IgD-negative memory B cell (primary cell): ENCODE measurements around the gene NOS2. TPM values are rescaled to one million over a fixed set of nuclear protein-coding genes. Genes with fewer than 3 reads are reported as not detected.
"Not testable (repeated sequence)": the region's sequence is repeated elsewhere in the genome, so short reads cannot be mapped to it uniquely, and the experiment has no call there.

Experiments
- H3K27ac Mint-ChIP-seq, 3 donors: one replicate each; pipeline ENCODE4 v1.8.0; 2020 to 2022; ENCODE audit warnings: mild to moderate bottlenecking in 3 of 3, mixed read lengths in 3 of 3, moderate library complexity in 1 of 3
- H3K27me3 Mint-ChIP-seq: one replicate; pipeline ENCODE4 v1.8.0; 2021; ENCODE audit warnings: mixed read lengths
- H3K36me3 Mint-ChIP-seq: one replicate; pipeline ENCODE4 v1.8.0; 2020; ENCODE audit warnings: mild to moderate bottlenecking, mixed read lengths
- H3K4me1 Mint-ChIP-seq, 3 donors: one replicate each; pipeline ENCODE4 v1.8.0; 2020 to 2022; ENCODE audit warnings: mixed read lengths in 3 of 3, mild to moderate bottlenecking in 1 of 3
- H3K4me3 Mint-ChIP-seq, 4 donors: one replicate each; pipeline ENCODE4 v1.8.0; 2020 to 2022; ENCODE audit warnings: mild to moderate bottlenecking in 4 of 4, mixed read lengths in 4 of 4, moderate library complexity in 3 of 4
- H3K9me3 Mint-ChIP-seq, 3 donors: one replicate each; pipeline ENCODE4 v1.8.0; 2020 to 2021; ENCODE audit warnings: mixed read lengths in 3 of 3, mild to moderate bottlenecking in 1 of 3
- polyA plus RNA-seq: library from polyadenylated mRNA; unstranded; fragments of 300-500 nt; fragmentation: Illumina TruSeq; gene quantifications from one replicate; pipeline ENCODE4 v1.2.3, GENCODE V29; 2021

The NOS2 gene
- polyA plus RNA-seq, 1 donor from 2014 or later, result 0.21 TPM

DNA sequence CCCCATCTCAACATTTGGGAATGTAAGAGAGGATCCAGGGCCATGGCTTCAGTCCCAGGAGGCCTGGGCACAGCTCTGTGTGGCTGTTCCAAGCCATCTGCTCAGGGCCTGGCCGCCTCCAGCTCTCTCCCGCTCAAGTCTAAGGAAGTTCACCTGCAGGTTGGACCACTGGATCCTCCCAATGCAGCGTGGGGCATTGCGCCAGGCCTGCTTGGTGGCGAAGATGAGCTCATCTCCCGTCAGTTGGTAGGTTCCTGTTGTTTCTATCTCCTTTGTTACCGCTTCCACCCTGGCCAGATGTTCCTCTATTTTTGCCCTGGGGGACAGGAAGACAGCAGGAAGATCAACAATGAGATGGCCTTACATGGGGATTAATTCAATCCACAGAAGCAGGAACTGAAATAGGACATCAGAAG, 17.5 kb downstream of the NOS2 start:
- Mint-ChIP-seq H3K4me1 (peaks cover 0 to 2% (median 0%) of the 10 kb centered on the region in 3 donors), H3K9me3 (no peaks in the 10 kb centered on the region), H3K4me3 (no peak overlapping the region), H3K27ac (no peak overlapping the region), H3K27me3 (peaks cover 5% of the 10 kb centered on the region), H3K36me3 (no peaks in the 10 kb centered on the region)

DNA sequence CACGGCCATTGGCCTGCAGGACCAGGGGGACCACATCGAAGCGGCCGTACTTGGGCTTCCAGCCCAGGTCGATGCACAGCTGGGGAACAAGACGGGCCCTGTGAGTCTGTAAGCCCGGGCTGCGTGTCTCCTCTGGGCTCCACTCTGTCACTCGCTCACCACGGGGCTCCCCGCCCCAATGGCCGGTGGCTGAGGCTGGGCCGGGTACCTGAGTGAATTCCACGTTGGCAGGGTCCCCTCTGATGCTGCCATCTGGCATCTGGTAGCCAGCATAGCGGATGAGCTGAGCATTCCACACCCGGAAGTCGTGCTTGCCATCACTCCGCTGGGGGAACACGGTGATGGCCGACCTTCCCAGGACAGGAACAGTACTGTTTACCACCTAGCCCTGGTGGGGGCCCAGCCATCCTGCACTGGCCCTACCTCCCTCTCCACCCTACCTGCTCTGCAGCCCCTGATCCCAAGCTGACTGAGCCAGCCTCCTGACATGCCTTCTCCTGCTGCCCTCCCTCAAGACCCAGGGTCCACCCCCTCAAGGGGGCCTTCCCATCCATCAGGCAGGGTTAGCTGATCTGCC, 19.4 kb downstream of the NOS2 start:
- H3K9me3 Mint-ChIP-seq, result no peaks in the 10 kb centered on the region
- no peak overlapping the region for H3K4me3 Mint-ChIP-seq
- peaks cover 0 to 2% (median 0%) of the 10 kb centered on the region in 3 donors for H3K4me1 Mint-ChIP-seq
- H3K36me3 Mint-ChIP-seq, result no peaks in the 10 kb centered on the region
- H3K27ac Mint-ChIP-seq, result no peak overlapping the region
- H3K27me3 Mint-ChIP-seq, result peaks cover 4% of the 10 kb centered on the region

DNA sequence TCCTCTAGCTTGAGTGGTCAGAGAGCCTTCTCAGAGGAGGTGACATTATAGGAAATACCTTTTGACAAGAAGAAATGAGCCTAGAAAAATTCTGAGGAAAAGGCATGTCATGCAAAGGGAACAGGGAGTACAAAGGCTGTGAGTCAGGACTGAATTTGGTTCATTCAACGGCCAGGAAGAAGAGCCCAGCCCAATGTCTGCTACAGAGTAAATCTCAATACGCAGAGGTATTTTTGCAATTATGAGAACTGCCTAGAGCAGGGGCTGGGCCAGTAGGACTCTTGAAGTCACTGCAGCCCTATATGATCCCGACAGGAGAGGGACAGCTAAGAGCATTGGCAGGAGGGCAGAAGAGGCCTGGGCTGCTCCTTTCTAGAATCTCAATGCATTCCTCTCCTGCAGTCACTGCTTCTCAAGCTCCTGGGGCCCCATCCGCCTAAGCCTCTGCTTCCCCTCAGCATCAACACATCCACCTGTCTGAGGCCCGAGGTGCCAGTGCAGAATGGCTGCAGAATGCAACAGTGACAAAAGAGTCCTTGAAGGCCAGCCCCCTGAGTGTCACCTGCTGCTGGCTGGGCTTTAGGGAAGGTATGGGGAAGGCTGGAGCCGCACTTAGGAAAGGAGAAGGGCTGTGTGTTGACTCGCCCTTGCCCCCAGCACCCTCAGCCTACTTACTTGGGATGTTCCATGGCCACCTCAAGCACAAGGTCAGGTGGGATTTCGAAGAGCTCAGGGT, 20.1 kb downstream of the NOS2 start:
- H3K27ac Mint-ChIP-seq, result no peak overlapping the region
- H3K27me3 Mint-ChIP-seq, result peaks cover 4% of the 10 kb centered on the region
- peaks cover 0 to 4% (median 0%) of the 10 kb centered on the region in 3 donors for H3K4me1 Mint-ChIP-seq
- no peaks in the 10 kb centered on the region for H3K9me3 Mint-ChIP-seq
- H3K36me3 Mint-ChIP-seq, result no peaks in the 10 kb centered on the region
- H3K4me3 Mint-ChIP-seq, result no peak overlapping the region

DNA sequence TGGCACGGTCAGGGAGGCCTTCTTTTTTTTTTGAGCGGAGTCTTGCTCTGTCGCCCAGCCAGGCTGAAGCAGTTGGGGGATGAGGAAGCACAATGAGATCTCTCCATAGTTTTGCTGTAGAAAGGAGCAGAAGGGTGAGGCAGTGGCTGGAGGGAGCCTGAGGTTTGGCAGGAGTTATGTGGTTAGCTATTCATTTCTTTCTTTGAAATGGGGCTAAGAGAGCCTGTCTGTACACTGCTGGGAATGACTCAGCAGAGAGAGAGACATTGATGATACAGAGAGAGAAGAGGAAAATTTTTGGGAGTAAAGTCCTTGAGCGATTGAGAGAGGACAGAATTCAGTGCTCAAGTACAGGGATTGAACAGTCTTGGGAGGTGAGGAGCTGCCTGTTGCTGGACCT, 22.1 kb downstream of the NOS2 start:
- no peak overlapping the region for H3K27ac Mint-ChIP-seq
- no peaks in the 10 kb centered on the region for H3K9me3 Mint-ChIP-seq
- no peaks in the 10 kb centered on the region for H3K36me3 Mint-ChIP-seq
- peaks cover 0 to 4% (median 0%) of the 10 kb centered on the region in 3 donors for H3K4me1 Mint-ChIP-seq
- H3K27me3 Mint-ChIP-seq, result no peaks in the 10 kb centered on the region
- H3K4me3 Mint-ChIP-seq, result no peak overlapping the region

DNA sequence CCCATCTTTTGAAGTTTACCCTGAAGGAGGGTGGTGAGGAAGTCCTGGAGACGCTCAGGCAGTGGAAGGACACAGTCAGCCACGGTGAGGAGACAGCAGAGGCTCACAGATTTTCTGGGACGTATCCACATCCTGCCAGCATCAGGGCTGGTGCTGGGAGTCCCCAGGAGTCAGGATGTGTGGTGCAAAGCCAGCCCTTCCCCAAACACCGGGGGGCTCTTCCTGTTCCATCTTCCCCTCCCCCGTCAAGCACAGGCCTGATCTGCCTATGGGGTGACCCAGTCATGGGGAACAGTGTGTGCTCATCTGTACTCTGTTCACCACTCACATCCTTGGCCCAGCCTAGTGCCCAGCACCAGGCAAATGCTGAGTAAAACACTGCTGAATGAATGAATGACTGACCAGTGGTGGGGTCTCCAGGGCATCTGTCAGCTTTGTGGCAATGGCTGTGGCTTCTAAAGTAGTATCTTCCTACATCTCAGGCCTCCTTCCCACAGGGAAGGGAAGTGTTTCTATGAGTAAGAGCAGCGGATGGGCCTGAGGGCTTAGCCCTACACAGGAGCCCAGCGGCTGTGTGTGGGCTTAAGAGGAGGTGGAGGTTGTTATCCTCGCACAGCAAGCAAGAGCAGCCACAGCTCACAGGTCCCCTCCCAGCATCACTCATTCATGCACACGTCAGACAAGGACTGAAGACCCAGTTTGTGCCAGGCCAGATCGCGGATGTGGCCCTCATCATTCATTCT, 23.3 kb downstream of the NOS2 start:
- Mint-ChIP-seq H3K4me3 (no peak overlapping the region), H3K27me3 (no peaks in the 10 kb centered on the region), H3K4me1 (peaks cover 0 to 4% (median 0%) of the 10 kb centered on the region in 3 donors), H3K27ac (no peak overlapping the region), H3K36me3 (no peaks in the 10 kb centered on the region), H3K9me3 (no peaks in the 10 kb centered on the region)

DNA sequence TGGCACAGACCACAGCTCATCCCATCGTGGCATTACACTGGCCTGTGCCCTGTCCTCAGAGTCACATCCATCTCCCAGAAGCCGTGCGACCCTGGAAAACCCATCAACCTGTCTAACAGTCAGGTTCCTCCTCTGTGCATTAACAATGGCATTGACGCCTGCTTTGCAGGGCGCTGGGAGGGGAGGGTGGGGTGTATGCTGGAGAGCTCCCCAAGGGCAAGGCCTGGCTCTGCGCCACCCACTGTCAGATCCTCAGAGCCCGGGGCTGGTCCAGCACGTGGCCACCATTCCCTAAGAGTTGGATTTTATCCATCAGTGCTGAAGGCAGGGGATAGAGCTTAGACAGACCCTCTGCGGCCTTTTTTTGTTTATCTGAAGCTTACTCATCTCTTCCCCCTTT, 28.7 kb downstream of the NOS2 start:
- Mint-ChIP-seq H3K4me3 (no peak overlapping the region), H3K27me3 (peaks cover 3% of the 10 kb centered on the region), H3K27ac (no peak overlapping the region), H3K9me3 (no peaks in the 10 kb centered on the region), H3K36me3 (no peaks in the 10 kb centered on the region), H3K4me1 (peaks cover 0 to 2% (median 0%) of the 10 kb centered on the region in 3 donors)

DNA sequence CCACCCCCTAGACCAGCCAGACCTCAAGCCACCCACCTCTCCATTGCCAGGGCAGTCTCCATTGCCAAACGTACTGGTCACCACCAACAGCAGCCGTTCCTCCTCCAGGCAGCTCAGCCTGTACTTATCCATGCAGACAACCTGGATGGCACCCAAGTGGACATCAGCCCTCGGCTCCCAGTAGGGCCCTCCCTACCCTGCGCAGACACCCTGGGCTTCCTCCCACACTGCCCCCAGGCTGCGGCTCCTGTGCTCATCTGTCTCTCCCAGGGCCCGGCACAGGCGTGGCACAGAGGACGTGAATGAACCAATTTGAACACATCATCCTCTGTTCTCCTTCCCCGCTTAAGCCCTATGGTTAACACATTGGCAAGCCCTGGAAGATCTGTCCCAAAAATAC, 29.5 kb downstream of the NOS2 start:
- Mint-ChIP-seq H3K4me3 (no peak overlapping the region), H3K27ac (peak overlapping the region in 1 of 3 donors; percentile 11), H3K9me3 (no peaks in the 10 kb centered on the region), H3K4me1 (peaks cover 0 to 1% (median 0%) of the 10 kb centered on the region in 3 donors), H3K36me3 (no peaks in the 10 kb centered on the region), H3K27me3 (peaks cover 3% of the 10 kb centered on the region)

DNA sequence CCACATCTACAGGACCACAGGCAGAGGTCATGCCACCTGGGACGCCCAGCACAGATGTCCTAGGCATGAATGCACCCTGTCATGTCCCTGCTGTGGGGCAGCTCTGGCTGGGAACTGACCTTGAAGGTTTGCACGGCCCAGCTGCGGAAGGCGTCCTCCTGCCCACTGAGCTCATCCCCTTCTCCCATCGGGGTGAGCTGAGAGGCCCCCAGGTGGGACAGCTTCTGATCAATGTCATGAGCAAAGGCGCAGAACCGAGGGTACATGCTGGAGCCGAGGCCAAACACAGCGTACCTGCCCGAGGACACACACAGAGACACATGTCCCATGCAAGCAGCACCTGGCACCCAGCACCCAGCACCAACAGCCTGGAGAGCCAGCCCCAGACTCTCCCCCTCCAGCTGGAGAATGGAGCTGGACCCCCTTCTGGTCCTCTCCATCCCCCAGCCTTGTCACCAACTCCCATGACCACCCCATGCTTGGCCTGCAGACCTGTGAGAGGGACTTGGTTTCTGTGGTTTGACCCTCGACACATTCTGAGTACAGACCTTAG, 31.4 kb downstream of the NOS2 start:
- H3K9me3 Mint-ChIP-seq, result no peaks in the 10 kb centered on the region

DNA sequence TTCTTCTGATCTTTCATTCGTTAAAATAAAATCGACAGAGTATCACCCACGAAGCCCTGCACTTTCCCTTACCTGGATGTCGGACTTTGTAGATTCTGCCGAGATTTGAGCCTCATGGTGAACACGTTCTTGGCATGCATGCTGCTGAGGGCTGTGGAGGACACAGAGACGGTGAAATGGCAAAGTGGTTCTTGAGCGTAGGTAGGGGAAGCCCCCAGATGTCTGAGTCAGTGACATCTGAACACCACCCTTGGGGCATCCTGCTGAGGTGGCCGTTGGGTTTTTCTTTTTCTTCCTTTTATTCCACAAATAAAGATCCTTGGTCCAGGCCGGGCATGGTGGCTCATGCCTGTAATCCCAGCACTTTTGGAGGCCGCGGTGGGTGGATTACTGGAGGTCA, 33.9 kb downstream of the NOS2 start:
- Mint-ChIP-seq H3K27ac (no peak overlapping the region), H3K4me3 (no peak overlapping the region), H3K9me3 (no peaks in the 10 kb centered on the region), H3K27me3 (peaks cover 3% of the 10 kb centered on the region), H3K4me1 (no peaks in the 10 kb centered on the region), H3K36me3 (no peaks in the 10 kb centered on the region)

More for the DNA sequence above, 31.4 kb downstream of the NOS2 start:
- Mint-ChIP-seq H3K27ac (no peak overlapping the region), H3K4me1 (no peaks in the 10 kb centered on the region), H3K27me3 (peaks cover 3% of the 10 kb centered on the region), H3K36me3 (no peaks in the 10 kb centered on the region), H3K4me3 (no peak overlapping the region)

DNA sequence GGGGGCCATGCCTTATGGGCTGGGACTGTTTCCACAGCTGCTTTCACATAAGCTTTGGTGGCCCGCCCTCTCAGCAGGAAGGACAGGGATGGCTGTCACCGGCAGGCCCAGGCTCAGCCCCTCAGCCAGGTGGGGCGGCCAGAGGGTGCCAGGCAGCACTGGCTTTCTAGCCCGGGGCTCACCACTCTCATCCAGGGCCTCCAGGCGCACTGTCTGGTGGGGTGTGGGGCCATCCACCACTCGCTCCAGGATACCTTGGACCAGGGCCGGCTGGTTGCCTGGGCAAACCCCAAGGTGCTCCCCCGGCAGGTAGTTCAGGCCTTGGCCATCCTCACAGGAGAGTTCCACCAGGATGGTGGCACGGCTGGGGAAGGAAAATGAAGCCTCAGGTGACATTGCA, 35.0 kb downstream of the NOS2 start:
- Mint-ChIP-seq H3K27me3 (peaks cover 1% of the 10 kb centered on the region), H3K27ac (no peak overlapping the region), H3K4me1 (no peaks in the 10 kb centered on the region), H3K36me3 (no peaks in the 10 kb centered on the region), H3K9me3 (no peaks in the 10 kb centered on the region), H3K4me3 (no peak overlapping the region)

DNA sequence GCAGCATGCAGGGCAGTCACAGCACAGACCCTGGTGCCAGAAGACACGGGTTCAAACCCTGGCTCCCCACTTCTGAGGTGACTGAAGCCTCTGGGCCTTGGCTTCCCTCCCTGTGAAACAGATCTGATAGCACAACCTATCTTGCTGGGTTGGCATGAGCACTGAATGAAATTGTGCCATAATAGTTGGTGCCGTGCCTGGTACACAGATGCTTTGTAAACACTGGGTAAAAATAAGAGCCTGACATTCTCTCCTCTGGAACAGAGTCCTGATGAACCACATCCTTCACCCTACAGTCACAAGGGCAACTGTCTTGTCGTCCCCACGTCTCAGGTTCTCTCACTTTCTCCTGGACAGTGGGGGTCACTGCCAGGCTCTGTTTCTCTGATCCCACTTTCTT, 35.7 kb downstream of the NOS2 start:
- Mint-ChIP-seq H3K4me1 (peaks cover 0 to 2% (median 0%) of the 10 kb centered on the region in 3 donors), H3K9me3 (no peaks in the 10 kb centered on the region), H3K27me3 (peaks cover 5% of the 10 kb centered on the region), H3K27ac (peak overlapping the region in 1 of 3 donors; percentile 78), H3K4me3 (no peak overlapping the region), H3K36me3 (no peaks in the 10 kb centered on the region)

DNA sequence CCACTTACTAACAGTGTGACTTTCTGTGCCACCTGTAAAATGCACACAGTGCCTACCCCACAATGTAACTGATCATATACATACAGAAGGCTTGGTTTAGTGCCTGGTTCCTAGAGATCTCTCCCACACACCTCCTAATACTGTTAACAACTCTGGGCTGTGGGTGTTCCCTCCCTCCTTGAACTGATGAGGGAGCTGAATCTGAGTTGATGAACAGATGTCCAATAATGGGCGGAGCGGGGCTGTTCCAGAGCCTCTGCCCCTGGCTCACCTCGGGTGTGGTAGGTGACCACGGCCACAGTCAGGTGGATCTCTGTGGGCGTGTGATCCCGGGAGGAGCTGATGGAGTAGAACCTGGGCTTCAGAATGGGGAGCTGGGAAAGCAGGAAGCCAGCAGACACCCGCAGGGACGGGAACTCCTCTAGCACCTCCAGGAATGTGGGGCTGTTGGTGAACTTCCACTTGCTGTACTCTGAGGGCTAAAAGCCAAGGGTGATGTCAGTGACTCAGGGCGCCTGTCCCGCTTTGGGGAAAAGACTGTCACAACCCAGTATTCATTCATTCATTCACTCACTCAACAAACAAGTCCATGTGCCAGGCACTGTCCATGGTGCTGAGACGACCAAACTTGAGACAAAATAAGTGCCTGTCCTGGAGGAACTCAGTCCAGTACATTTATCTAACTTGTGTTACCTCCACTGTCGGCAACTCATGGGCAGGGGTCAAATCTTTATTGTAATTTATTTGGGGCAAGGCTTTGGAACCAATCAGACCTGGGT, 37.6 kb downstream of the NOS2 start:
- peaks cover 3% of the 10 kb centered on the region for H3K27me3 Mint-ChIP-seq

DNA sequence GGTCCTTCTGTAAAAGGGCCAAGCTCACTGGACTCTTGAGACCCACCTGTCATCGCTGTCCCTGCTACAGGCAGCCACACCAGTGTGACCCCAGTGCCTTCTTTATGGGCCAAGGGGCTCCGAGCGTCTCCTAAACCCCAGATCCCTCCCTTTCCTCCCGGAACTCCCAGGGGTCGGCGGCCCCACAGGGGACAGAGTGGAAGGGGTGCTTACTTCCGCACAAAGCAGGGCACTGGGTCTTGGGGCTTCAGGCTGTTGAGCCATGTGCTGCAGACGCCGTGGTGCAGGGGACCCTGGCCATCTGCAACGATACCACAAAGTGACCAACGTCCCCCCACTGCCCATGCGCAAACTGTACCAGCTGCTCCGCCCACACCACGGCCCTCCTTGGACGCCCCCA, 39.4 kb downstream of the NOS2 start:
- H3K4me1 Mint-ChIP-seq, H3K27ac Mint-ChIP-seq, H3K9me3 Mint-ChIP-seq, H3K36me3 Mint-ChIP-seq, H3K27me3 Mint-ChIP-seq, H3K4me3 Mint-ChIP-seq: not testable (repeated sequence)

More for the DNA sequence above, 37.6 kb downstream of the NOS2 start:
- Mint-ChIP-seq H3K27ac (no peak overlapping the region), H3K4me1 (peaks cover 0 to 2% (median 0%) of the 10 kb centered on the region in 3 donors), H3K4me3 (no peak overlapping the region), H3K36me3 (no peaks in the 10 kb centered on the region), H3K9me3 (no peaks in the 10 kb centered on the region)

DNA sequence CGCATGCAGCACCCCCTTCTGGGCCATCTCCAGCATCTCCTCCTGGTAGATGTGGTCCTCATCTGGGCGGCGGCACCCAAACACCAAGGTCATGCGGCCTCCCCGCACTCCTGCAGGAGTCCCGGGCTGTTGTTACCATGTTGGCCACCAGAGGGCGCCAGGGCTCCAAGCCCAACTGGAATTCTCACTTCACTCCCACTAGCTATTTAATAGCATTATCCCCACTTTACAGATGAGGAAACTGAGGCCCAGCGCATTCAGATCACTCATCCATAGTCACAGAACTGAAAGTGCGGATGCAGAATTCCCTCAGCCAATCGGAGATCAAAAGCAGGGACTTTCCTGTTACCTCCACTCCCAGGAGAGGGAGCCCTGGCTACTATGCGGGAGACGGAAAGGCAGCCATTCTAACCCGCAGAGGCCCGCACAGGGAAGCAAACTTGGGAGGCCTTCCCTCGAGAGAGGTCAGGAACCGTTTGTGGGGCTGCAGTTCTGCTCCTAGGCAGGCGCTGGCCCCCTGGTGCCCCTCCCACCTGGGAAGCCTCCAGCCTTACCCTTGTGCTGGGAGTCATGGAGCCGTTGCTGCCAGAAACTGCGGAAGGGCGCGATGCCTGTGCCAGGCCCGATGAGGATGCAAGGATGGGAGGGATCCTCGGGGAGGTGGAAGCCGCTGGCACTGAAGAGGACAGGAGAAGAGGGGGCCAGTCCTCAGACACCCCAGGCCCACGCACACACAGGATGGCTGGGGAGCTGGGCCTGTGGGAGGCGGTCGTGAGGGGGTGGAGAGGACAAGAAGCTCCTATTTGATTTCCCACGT, 40.1 kb downstream of the NOS2 start:
- no peak overlapping the region for H3K4me3 Mint-ChIP-seq
- H3K27ac Mint-ChIP-seq, result no peak overlapping the region
- no peaks in the 10 kb centered on the region for H3K36me3 Mint-ChIP-seq
- H3K27me3 Mint-ChIP-seq, result peaks cover 8% of the 10 kb centered on the region
- H3K9me3 Mint-ChIP-seq, result no peaks in the 10 kb centered on the region
- peaks cover 0 to 2% (median 0%) of the 10 kb centered on the region in 3 donors for H3K4me1 Mint-ChIP-seq
